SJSA1 (cell line): ENCODE data around the gene FNDC3B. TPM values are rescaled to one million over a fixed set of nuclear protein-coding genes. Genes with fewer than 3 reads are reported as not detected.

Experiments
- DNase-seq, 2 experiments: peaks; one replicate each; pipeline ENCODE4 v3.0.0-alpha.2; 2015 to 2020; ENCODE audit warnings: low spot score in 2 of 2, low read depth in 1 of 2
- H3K27ac ChIP-seq: fragments of 250-450 bp; sonication (Bioruptor Pico); 2 replicates; pipeline ENCODE4 v1.5.1; 2020; ENCODE audit warnings: mild to moderate bottlenecking, moderate library complexity
- H3K27me3 ChIP-seq: fragments of 250-450 bp; sonication (Bioruptor Pico); replicated peaks from 2 replicates; pipeline ENCODE4 v1.5.1; 2020; ENCODE audit warnings: mild to moderate bottlenecking, moderate library complexity
- H3K36me3 ChIP-seq: fragments of 250-450 bp; sonication (Bioruptor Pico); 2 replicates; pipeline ENCODE4 v1.5.1; 2020; ENCODE audit warnings: mild to moderate bottlenecking
- H3K4me1 ChIP-seq: fragments of 250-450 bp; sonication (Bioruptor Pico); replicated peaks from 2 replicates; pipeline ENCODE4 v1.6.1; 2021; ENCODE audit warnings: mild to moderate bottlenecking
- H3K4me3 ChIP-seq: fragments of 250-450 bp; sonication (Bioruptor Pico); 2 replicates; pipeline ENCODE4 v1.5.1; 2020; ENCODE audit warnings: mild to moderate bottlenecking
- H3K9me3 ChIP-seq: fragments of 250-450 bp; sonication (Bioruptor Pico); replicated peaks from 2 replicates; pipeline ENCODE4 v1.5.1; 2020; ENCODE audit warnings: mild to moderate bottlenecking
- total RNA-seq: library from RNA; depleted of rRNA; stranded (reverse); fragments of >200 nt; shearing (Covaris generic); gene quantifications from 2 replicates; pipeline ENCODE4 v1.2.3, GENCODE V29; 2014

Gene FNDC3B
- total RNA-seq, 1 experiment from 2014 or later = 73.4 TPM

GRCh38 chr3:172018364-172018763, 21.0 kb upstream of the FNDC3B start:
- no peaks in the 10 kb centered on the region for H3K27me3 ChIP-seq
- H3K4me3 ChIP-seq = no peak overlapping the region
- H3K36me3 ChIP-seq = no peaks in the 10 kb centered on the region
- no peak overlapping the region for H3K27ac ChIP-seq
- no peaks in the 10 kb centered on the region for H3K4me1 ChIP-seq
- DNase-seq = no peak
- no peaks in the 10 kb centered on the region for H3K9me3 ChIP-seq

- Histone ChIP-seq H3K4me3 (no peak overlapping the region), H3K27ac (no peak overlapping the region), H3K4me1 (no peaks in the 10 kb centered on the region), H3K27me3 (no peaks in the 10 kb centered on the region), H3K36me3 (no peaks in the 10 kb centered on the region), H3K9me3 (no peaks in the 10 kb centered on the region)
- no peak for DNase-seq
Observed at GRCh38 chr3:172020763-172021162, 18.6 kb upstream of the FNDC3B start.

DNA sequence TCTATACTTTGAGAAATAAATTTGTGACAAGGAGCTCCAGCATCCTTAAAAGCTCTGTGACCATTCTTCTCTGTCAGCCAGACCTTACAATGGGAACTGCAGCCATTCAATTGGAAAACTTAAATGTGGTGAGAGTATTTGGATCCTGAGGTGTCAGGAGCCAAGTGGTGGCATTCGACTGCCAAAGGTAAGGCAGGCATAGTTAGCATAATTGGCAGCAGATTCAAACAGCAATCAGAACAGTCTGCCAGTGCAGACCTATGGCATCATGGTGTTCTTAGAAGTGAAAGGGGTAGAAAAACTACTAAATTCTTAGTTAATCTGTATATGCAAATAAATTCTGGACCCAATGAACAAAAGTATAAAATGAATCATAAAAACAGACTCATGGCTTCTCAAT, 18.2 kb upstream of the FNDC3B start:
- H3K27me3 ChIP-seq = no peaks in the 10 kb centered on the region
- no peaks in the 10 kb centered on the region for H3K36me3 ChIP-seq
- H3K4me1 ChIP-seq = no peaks in the 10 kb centered on the region
- H3K9me3 ChIP-seq = no peaks in the 10 kb centered on the region
- DNase-seq = no peak
- H3K4me3 ChIP-seq = no peak overlapping the region
- no peak overlapping the region for H3K27ac ChIP-seq

DNA sequence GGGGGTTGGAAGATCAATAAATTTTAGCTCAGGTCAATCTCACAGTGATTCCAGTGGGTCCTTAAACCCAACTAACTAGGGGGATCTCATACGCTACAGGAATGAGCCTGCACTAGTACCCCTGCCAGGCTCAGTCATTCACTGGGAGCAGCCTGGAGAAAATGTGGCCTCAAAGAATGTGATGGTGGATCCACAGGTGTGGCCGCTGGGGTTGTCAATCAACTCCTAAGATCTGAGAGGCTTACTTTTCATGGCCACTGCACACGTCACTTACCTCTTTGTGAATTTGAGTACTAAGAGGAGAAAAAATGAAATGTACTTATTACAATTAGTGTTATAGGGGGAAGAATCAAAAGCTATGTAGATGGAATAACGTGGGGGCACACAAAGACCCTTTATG, 17.5 kb upstream of the FNDC3B start:
- H3K4me1 ChIP-seq = no peaks in the 10 kb centered on the region
- no peaks in the 10 kb centered on the region for H3K9me3 ChIP-seq
- no peaks in the 10 kb centered on the region for H3K36me3 ChIP-seq
- H3K27ac ChIP-seq = no peak overlapping the region
- H3K27me3 ChIP-seq = no peaks in the 10 kb centered on the region
- no peak overlapping the region for H3K4me3 ChIP-seq
- DNase-seq = no peak

- H3K36me3 ChIP-seq = no peaks in the 10 kb centered on the region
- no peak for DNase-seq
- H3K4me3 ChIP-seq = no peak overlapping the region
- no peaks in the 10 kb centered on the region for H3K9me3 ChIP-seq
- H3K27me3 ChIP-seq = no peaks in the 10 kb centered on the region
- no peaks in the 10 kb centered on the region for H3K4me1 ChIP-seq
- no peak overlapping the region for H3K27ac ChIP-seq
Observed at GRCh38 chr3:172023915-172024314, 15.5 kb upstream of the FNDC3B start.

- H3K9me3 ChIP-seq = no peaks in the 10 kb centered on the region
- no peak for DNase-seq
- no peak overlapping the region for H3K27ac ChIP-seq
- H3K36me3 ChIP-seq = no peaks in the 10 kb centered on the region
- no peaks in the 10 kb centered on the region for H3K27me3 ChIP-seq
- H3K4me3 ChIP-seq = no peak overlapping the region
- no peaks in the 10 kb centered on the region for H3K4me1 ChIP-seq
Observed at GRCh38 chr3:172024679-172025078, 14.7 kb upstream of the FNDC3B start.

DNA sequence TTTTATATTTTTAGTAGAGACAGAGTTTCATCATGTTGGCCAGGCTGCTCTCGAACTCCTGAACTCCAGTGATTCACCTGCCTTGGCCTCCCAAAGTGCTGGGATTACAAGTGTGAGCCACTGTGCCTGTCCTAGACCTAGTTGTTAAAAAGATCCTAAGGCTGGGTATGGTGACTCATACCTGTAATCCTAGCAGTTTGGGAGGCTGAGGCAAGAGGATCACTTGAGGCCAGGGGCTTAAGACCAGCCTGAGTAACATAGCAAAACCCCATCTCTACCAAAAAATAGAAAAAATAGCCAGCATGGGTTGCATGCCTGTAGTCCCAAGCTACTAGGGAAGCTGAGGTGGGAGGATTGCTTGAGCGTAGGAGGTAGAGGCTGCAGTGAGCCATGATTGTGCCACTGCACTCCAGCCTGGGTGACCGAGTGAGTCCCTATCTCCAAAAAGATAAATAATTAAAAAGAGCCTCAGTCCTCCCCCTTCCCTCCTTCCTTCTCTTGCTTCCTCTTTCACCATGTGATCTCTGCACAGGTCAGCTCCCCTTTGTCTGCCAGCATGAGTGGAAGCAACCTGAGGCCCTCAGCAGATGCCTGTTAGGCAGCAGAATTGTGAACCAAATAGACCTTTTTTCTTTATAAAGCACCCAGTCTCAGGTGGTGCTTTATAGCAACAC, 9.8 kb upstream of the FNDC3B start:
- Histone ChIP-seq H3K27ac (no peak overlapping the region), H3K36me3 (no peaks in the 10 kb centered on the region), H3K9me3 (no peaks in the 10 kb centered on the region), H3K27me3 (no peaks in the 10 kb centered on the region), H3K4me3 (no peak overlapping the region), H3K4me1 (no peaks in the 10 kb centered on the region)
- DNase-seq = no peak

- H3K4me1 ChIP-seq = peaks cover 2% of the 10 kb centered on the region
- H3K27me3 ChIP-seq = no peaks in the 10 kb centered on the region
- no peak overlapping the region for H3K4me3 ChIP-seq
- no peak overlapping the region for H3K27ac ChIP-seq
- no peaks in the 10 kb centered on the region for H3K36me3 ChIP-seq
- no peaks in the 10 kb centered on the region for H3K9me3 ChIP-seq
- DNase-seq = no peak
Observed at GRCh38 chr3:172030181-172030580, 9.2 kb upstream of the FNDC3B start.

DNA sequence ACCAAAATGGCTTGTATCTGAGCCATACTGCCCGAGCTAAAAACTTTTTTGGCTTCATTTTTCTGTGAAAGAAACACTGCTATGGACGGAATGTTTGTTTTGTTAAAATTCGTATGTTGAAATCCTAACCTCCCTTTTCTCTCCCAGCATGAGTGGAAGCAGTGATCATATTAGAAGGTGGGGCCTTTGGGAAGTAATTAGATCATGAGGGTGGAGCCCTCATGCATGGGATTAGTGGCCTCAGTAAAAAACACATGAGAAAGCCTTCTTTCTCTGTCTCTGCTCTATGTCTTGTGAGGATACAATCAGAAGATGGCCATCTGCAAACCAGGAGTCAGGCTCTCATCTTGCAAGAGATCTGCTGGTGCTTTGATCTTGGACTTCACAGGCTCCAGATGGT, 7.4 kb upstream of the FNDC3B start:
- DNase-seq = no peak
- no peak overlapping the region for H3K27ac ChIP-seq
- no peaks in the 10 kb centered on the region for H3K27me3 ChIP-seq
- H3K4me1 ChIP-seq = peaks cover 5% of the 10 kb centered on the region
- no peak overlapping the region for H3K4me3 ChIP-seq
- H3K9me3 ChIP-seq = no peaks in the 10 kb centered on the region
- H3K36me3 ChIP-seq = no peaks in the 10 kb centered on the region

DNA sequence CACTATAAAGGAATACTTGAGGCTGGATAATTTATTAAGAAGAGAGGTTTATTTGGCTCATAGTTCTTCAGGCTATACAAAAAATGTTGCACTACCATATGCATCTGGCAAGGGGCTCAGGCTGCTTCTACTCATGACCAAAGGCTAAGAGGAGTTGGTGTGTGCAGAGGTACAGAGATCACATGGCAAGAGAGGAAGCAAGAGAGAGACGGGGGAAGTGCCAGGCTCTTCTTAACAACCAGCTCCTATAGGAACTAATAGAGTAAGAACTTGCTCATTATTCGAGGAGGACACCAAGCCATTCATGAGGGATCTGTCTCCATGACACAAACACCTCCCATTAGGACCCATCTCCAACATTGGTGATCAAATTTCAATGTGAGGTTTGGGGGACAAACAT, 6.0 kb upstream of the FNDC3B start:
- Histone ChIP-seq H3K9me3 (no peaks in the 10 kb centered on the region), H3K27me3 (no peaks in the 10 kb centered on the region)

GRCh38 chr3:172034786-172035685, 4.3 kb upstream of the FNDC3B start:
- no peak overlapping the region for H3K4me3 ChIP-seq
- H3K27ac ChIP-seq = no peak overlapping the region
- H3K36me3 ChIP-seq = peaks cover 6% of the 10 kb centered on the region
- peak in 1 of 2 experiments; percentile 37 for DNase-seq
- H3K9me3 ChIP-seq = no peaks in the 10 kb centered on the region
- no peaks in the 10 kb centered on the region for H3K27me3 ChIP-seq
- peaks cover 5% of the 10 kb centered on the region for H3K4me1 ChIP-seq

More for the DNA sequence above, 6.0 kb upstream of the FNDC3B start:
- Histone ChIP-seq H3K4me1 (peaks cover 5% of the 10 kb centered on the region), H3K36me3 (no peaks in the 10 kb centered on the region), H3K27ac (no peak overlapping the region), H3K4me3 (no peak overlapping the region)
- DNase-seq = no peak

- H3K4me1 ChIP-seq = peaks cover 5% of the 10 kb centered on the region
- no peak overlapping the region for H3K4me3 ChIP-seq
- H3K27me3 ChIP-seq = no peaks in the 10 kb centered on the region
- no peaks in the 10 kb centered on the region for H3K9me3 ChIP-seq
- DNase-seq = no peak
- no peak overlapping the region for H3K27ac ChIP-seq
- H3K36me3 ChIP-seq = peaks cover 12% of the 10 kb centered on the region
Observed at GRCh38 chr3:172036541-172037215, 2.7 kb upstream of the FNDC3B start.

DNA sequence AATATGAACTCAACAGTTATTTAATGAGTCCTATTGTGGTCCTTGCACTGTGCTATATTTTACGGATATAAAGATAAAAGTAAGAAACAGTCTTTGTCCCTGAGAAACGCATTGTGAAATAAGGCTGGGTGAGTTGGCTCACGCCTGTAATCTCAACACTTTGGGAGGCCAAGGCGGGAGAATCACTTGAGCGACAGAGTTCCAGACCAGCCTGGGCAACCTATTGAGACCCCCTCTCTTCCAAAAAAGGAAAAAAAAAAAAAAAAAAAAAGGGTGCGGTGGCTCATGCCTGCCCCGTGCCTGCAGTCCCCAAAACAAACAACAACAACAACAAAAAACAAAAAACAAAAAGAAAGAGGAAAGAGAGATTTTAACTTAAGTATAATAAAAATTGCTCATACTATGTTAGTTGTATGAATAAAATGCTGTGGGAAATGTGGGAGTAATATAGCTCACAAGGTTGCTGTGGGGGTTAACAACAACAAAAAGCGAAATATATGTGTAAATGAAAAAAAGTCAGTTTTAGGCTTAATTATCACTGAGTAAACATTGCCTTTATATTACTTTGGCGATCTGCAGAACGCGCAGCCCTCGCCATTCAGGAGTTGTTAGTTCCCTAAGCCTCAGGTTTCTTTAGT, 461 bp upstream of the FNDC3B start:
- Histone ChIP-seq H3K9me3 (no peaks in the 10 kb centered on the region), H3K36me3 (peaks cover 20% of the 10 kb centered on the region), H3K27me3 (no peaks in the 10 kb centered on the region), H3K27ac (peak overlapping the region; percentile 96), H3K4me3 (peak overlapping the region; percentile 91), H3K4me1 (peaks cover 12% of the 10 kb centered on the region)
- no peak for DNase-seq
